Neutrophil (primary cell): ENCODE measurements around the gene P2RX6.

Source experiments
- H3K27ac ChIP-seq: fragments of 200-600 bp; sonication (generic); 2 replicates; pipeline ENCODE4 v1.5.1; 2016; ENCODE audit warnings: mild to moderate bottlenecking, moderate library complexity
- H3K27me3 ChIP-seq: fragments of 200-600 bp; sonication (generic); 2 replicates; pipeline ENCODE4 v1.6.0; 2016; ENCODE audit warnings: mild to moderate bottlenecking
- H3K36me3 ChIP-seq: fragments of 200-600 bp; sonication (generic); 2 replicates; pipeline ENCODE4 v1.5.1; 2017
- H3K4me1 ChIP-seq, 2 experiments: fragments of 200-600 bp in 1 of 2; sonication (generic) in 1 of 2; 1 replicate in 1 of 2; 2 replicates in 1 of 2; pipeline versions ENCODE4 v1.5.1 to v1.6.1; 2013 to 2016; ENCODE audit warnings: low read depth in 1 of 2, low read length in 1 of 2, mild to moderate bottlenecking in 1 of 2, moderate library complexity in 1 of 2; ENCODE audit not compliant: control insufficient read depth in 1 of 2, insufficient read depth in 1 of 2
- H3K4me3 ChIP-seq, 2 experiments: fragments of 200-600 bp in 1 of 2; sonication (generic) in 1 of 2; 1 replicate in 1 of 2; 2 replicates in 1 of 2; pipeline ENCODE4 v1.5.1; 2013 to 2016; ENCODE audit warnings: low read depth in 1 of 2, low read length in 1 of 2, mild to moderate bottlenecking in 1 of 2, moderate library complexity in 1 of 2
- H3K9me3 ChIP-seq: fragments of 200-600 bp; sonication (generic); 2 replicates; pipeline ENCODE4 v1.5.1; 2016
- CTCF ChIP-seq: fragments of 200-600 bp; sonication (generic); IDR thresholded peaks from 2 replicates; pipeline ENCODE4 v1.5.1; 2016; ENCODE audit warnings: antibody characterized with exemption

The P2RX6 gene

DNA sequence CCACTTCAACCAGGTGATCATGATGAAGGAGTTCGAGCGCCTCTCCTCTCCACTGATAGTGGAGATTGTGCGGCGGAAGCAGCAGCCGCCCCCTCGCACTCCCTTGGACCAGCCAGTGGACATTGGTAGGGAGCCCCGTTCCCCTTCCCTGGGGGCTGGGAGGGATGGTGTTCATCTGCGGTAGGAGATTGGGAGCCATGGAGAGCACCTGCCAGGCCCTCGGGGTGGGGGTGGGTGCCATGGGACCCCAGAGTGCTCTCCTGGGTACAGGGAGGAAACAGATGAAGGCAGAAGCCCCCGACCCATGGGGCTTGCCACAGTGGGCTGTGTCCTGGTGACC lies 20.1 kb upstream of the P2RX6 start:
- H3K9me3 ChIP-seq: no peaks in the 10 kb centered on the region
- no peaks in the 10 kb centered on the region for H3K27me3 ChIP-seq
- no peak for TF ChIP-seq CTCF
- H3K36me3 ChIP-seq: peaks cover 78% of the 10 kb centered on the region
- no peak overlapping the region for H3K27ac ChIP-seq
- no peaks in the 10 kb centered on the region for H3K4me1 ChIP-seq
- no peak overlapping the region for H3K4me3 ChIP-seq

DNA sequence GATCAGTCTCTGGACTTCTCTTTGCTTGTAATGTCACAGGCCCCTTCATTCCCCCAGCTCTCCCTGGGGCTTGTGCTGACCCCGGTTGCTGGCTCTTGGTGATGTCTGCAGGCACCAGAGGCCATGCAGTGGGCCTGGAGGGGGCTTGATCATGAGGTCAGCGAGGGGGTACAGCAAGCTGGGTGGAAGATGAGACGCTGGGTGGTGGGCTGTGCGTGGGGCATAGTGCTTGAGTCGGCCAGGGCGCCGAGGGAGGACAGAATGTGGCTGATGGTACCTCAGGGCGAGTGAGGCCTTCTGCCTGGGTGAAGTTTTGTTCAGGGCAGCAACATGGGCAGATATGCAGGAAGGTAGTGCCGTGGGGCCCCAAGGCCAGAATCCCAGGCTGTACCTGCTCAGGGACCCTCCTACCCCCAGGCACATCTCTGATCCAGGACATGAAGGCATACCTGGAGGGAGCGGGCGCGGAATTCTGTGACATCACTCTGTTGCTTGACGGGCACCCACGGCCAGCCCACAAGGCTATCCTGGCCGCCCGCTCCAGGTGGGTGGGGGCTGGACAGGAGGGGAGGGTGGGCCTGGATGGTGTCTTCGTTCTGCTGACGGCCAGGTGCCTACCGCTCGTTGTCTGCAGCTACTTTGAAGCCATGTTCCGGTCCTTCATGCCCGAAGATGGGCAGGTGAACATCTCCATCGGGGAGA lies 19.5 kb upstream of the P2RX6 start:
- Histone ChIP-seq H3K4me1 (peaks cover 1 to 4% of the 10 kb centered on the region in 2 experiments), H3K4me3 (no peak overlapping the region), H3K27me3 (no peaks in the 10 kb centered on the region), H3K36me3 (peaks cover 74% of the 10 kb centered on the region), H3K27ac (no peak overlapping the region), H3K9me3 (no peaks in the 10 kb centered on the region)
- TF ChIP-seq CTCF: no peak

- peaks cover 69% of the 10 kb centered on the region for H3K36me3 ChIP-seq
- no peak overlapping the region for H3K4me3 ChIP-seq
- no peaks in the 10 kb centered on the region for H3K9me3 ChIP-seq
- peaks cover 7 to 10% of the 10 kb centered on the region in 2 experiments for H3K4me1 ChIP-seq
- no peak overlapping the region for H3K27ac ChIP-seq
- H3K27me3 ChIP-seq: no peaks in the 10 kb centered on the region
- no peak for TF ChIP-seq CTCF
Measured at GRCh38 chr22:20996031-20996410, 18.9 kb upstream of the P2RX6 start.

DNA sequence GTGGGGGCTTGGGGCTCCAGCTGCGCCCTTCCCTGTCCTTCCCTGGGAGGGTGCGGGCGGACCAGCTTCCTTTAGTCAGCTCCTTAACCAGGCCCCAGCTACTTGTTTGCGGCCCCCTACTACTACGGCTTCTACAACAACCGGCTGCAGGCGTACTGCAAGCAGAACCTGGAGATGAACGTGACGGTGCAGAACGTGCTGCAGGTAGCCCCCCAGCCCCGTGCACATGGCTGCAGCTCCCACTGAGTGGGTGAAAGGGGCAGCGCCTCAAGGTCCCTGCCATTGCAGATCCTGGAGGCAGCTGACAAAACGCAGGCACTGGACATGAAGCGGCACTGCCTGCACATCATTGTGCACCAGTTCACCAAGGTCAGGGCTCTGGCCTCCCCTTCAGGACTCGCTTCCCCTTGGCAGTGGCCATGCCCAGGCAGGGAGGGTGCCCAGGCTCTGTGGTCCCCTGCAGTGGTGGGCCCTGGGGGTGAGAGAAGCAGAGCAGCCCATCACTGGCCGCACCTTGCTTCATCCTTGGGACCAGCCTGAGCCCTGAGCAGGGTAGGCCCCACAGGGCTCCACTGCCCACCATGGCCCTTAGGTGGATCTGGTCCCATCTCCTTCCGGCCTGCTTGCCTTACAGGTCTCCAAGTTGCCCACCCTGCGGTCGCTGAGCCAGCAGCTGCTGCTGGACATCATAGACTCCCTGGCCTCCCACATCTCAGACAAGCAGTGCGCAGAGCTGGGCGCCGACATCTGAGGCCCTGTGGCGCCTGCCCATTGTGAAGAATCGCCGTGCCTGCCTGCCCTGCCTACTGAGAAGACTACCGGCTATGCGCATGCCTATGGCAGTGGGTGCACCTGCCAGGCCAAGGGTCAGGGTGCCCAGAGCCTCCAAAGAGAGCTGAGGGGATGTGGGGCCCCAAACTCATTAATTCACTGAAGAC lies 18.1 kb upstream of the P2RX6 start:
- Histone ChIP-seq H3K9me3 (no peaks in the 10 kb centered on the region), H3K4me3 (no peak overlapping the region), H3K27ac (no peak overlapping the region), H3K27me3 (no peaks in the 10 kb centered on the region), H3K36me3 (peaks cover 60% of the 10 kb centered on the region), H3K4me1 (peaks cover 14 to 16% of the 10 kb centered on the region in 2 experiments)
- TF ChIP-seq CTCF: no peak

GRCh38 chr22:20997536-20998257 lies 17.3 kb upstream of the P2RX6 start:
- TF ChIP-seq CTCF: no peak
- Histone ChIP-seq H3K4me1 (peaks cover 16 to 20% of the 10 kb centered on the region in 2 experiments), H3K27me3 (no peaks in the 10 kb centered on the region), H3K9me3 (no peaks in the 10 kb centered on the region), H3K4me3 (no peak overlapping the region), H3K36me3 (peaks cover 52% of the 10 kb centered on the region), H3K27ac (no peak overlapping the region)
